ENCODE measurements around the gene C3.
A peak's percentile ranks its signal among the peaks of the same experiment; 100 is the strongest.

The C3 gene

DNA sequence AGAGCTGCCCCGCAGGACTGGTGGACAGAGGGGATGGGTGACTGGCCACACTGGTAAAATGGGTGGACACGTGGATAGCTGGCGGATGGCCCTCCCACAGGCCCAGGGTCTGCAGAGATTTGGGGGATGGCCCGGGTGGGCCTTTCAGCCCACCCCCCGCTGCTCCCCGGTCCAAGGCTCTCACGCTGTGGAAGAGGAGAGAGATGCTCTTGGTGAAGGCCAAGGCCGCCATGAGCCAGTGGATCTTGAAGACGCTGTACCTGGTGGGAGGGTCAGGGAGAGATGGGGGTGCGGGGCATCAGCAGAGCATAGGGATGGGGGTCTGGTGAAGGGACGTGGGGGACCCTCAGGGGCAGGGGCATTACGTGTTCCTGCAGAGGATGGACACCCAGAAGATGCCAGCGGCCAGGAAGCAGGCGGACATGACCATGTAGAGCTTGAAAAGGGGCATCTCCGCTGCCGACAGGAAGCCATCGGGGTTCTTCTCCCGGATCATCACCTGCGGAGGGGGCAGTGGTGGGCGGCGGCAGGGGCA, 12.4 kb upstream of the C3 start:
- H3K27ac ChIP-seq: no peak overlapping the region
- TF ChIP-seq ZFX (IDR thresholded peaks at IDR 0.05; ENCODE audit: borderline replicate concordance): no peak
- TF ChIP-seq, protein P1, sequence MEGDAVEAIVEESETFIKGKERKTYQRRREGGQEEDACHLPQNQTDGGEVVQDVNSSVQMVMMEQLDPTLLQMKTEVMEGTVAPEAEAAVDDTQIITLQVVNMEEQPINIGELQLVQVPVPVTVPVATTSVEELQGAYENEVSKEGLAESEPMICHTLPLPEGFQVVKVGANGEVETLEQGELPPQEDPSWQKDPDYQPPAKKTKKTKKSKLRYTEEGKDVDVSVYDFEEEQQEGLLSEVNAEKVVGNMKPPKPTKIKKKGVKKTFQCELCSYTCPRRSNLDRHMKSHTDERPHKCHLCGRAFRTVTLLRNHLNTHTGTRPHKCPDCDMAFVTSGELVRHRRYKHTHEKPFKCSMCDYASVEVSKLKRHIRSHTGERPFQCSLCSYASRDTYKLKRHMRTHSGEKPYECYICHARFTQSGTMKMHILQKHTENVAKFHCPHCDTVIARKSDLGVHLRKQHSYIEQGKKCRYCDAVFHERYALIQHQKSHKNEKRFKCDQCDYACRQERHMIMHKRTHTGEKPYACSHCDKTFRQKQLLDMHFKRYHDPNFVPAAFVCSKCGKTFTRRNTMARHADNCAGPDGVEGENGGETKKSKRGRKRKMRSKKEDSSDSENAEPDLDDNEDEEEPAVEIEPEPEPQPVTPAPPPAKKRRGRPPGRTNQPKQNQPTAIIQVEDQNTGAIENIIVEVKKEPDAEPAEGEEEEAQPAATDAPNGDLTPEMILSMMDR (IDR thresholded peaks at IDR 0.05): no peak

DNA sequence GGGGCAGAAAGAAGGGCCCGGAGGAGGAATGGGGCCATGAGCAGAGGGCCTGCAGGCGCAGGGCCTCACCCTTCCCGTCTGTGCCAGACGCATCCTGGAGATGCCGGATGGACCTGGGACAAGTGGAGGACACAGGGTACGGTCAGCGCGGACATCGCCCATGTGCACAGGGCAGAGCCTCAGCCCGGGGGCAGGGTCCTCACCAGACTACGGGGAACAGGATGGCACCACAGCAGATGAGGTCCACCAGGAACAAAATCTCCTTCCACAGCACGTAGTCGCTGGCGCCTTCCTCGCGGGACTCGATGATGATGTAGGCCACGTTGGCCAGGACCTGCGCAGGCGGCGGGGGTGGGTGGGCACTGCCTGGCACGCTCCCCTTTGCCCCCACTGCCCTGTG, 11.4 kb upstream of the C3 start:
- no peak overlapping the region for H3K27ac ChIP-seq
- TF ChIP-seq ZFX (IDR thresholded peaks at IDR 0.05; ENCODE audit: borderline replicate concordance): no peak
- TF ChIP-seq, protein P1 (IDR thresholded peaks at IDR 0.05): no peak

DNA sequence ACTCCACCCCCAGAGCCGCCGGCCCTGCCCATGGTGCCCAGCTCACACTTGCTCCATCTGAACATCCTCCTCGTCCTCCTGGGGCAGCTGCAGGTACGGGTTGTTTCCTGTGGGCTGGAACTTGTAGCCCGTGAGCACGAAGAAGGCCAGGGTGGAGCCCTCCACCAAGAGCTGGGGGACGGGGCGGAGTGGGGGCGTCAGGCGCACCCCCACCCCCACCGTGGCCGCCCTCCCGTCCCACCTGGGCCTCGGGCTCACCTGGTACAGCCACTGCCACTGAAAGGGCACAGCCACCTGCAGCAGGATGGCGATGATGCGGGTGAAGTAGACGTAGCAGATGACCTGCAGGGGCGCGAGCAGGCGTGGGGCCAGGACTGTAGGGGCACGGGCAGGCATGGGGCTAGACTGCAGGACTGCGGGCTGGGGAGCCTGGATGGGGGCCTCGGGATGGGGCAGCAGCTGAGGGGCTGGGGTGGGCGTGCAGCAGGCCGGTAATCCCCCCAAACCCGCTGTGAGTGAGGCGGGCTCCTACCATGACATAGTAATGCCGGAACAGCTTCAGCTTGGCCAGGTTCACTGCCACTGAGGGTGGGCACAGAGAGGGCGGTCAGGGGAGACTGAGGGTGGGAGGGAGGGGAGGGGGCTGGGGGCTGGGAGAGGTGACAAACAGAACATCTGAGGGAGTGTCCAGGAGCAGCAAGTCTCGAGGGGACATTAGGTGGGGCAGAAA, 10.7 kb upstream of the C3 start:
- TF ChIP-seq ZFX (IDR thresholded peaks at IDR 0.05; ENCODE audit: borderline replicate concordance): no peak
- TF ChIP-seq, protein P1 (IDR thresholded peaks at IDR 0.05): no peak

GRCh38 chr19:6730153-6730804, 9.8 kb upstream of the C3 start:
- TF ChIP-seq, protein P1 (IDR thresholded peaks at IDR 0.05): no peak
- TF ChIP-seq ZFX (IDR thresholded peaks at IDR 0.05; ENCODE audit: borderline replicate concordance): no peak
- no peak overlapping the region for H3K27ac ChIP-seq

More for the DNA sequence above, 10.7 kb upstream of the C3 start:
- 0 out of 2 replicates have a peak overlapping the region, but pooled peaks have one; percentile 34 for H3K27ac ChIP-seq

- TF ChIP-seq, protein P1 (IDR thresholded peaks at IDR 0.05): no peak
- TF ChIP-seq ZFX (IDR thresholded peaks at IDR 0.05; ENCODE audit: borderline replicate concordance): no peak
- no peak overlapping the region for H3K27ac ChIP-seq
These were observed 9.2 kb upstream of the C3 start for GRCh38 chr19:6729573-6730152.

DNA sequence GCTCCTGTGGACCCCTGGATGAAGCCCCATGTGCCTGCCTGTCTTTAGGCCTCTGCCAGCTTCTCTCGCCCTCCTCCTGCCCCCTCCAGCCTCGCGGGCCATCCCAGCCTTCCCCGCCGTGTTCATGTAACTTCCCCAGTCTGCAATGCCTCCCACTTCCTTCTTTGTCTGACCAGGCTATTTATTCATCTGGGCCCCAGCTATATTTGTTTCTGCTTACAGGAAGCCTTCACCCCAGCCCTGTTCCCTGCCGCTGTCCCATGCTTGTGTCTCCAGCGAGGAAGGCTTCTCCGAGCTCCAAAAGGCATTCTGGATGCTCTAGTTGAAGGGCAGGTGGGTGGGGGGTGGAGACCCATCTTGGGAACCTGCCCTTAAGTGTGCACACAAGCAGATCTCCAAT, 7.9 kb upstream of the C3 start:
- no peak overlapping the region for H3K27ac ChIP-seq
- TF ChIP-seq ZFX (IDR thresholded peaks at IDR 0.05; ENCODE audit: borderline replicate concordance): no peak
- TF ChIP-seq, protein P1 (IDR thresholded peaks at IDR 0.05): no peak

All from 22Rv1 (cell line).